Effector CD8-positive, alpha-beta T cell (primary cell): ENCODE measurements around the gene IBTK.
"Not testable (repeated sequence)": the region's sequence is repeated elsewhere in the genome, so short reads cannot be mapped to it uniquely, and the experiment has no call there.

Experiments used
- DNase-seq: peaks from one replicate; lab custom pipeline; 2025; lab: John Stamatoyannopoulos, UW
- total RNA-seq, 4 experiments: gene quantifications; one replicate each; lab custom pipeline; 2026; lab: John Stamatoyannopoulos, UW

Gene IBTK
- 85.8 to 100.0 (median 96.0) reads per million in 4 experiments for total RNA-seq

DNA sequence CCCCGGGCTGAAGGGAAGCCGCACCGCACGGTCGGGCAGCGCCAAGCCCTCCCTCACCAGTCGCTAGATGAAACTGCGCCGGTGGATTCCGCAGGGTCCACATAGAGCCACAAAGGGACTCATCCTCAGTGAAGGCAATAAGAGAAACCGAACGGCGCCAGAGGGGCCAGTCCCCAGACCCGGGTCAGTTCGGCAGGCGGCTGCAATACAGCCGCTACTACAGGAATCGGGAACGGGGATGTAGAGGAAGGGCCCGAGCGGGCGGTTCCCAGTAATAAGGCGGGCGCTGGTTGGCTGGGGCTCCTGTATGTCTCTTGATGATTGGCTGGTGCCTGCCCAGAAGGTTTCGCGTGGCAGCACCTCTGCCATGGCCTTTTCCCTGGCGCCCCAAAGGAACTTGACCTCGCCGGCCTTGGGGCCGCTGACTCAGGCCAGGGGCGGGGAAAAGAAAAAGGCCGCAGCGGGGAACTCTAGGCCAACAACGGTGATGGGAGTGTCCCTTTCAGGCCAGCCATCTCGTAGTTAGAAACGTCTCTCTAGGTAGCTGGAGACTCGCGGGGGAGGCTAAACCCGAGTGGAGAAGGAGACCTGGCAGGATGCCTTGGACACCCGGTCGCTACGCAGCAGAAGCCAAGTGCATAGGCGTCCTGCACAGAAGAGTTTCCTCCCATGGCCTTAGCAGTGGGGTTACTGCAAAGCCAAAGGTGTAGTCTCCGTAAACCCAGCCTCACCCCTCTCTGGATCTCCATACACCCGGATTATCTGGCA is at the start of gene IBTK:
Gene IBTK, minus strand, starts transcription at position 240 of the 768 bp plus-strand sequence. CDS start 7,258 bp downstream, outside the sequence.
- peak; percentile 84 for DNase-seq

GRCh38 chr6:82283771-82284410 is 36.3 kb upstream of the IBTK start:
- DNase-seq, result no peak

DNA sequence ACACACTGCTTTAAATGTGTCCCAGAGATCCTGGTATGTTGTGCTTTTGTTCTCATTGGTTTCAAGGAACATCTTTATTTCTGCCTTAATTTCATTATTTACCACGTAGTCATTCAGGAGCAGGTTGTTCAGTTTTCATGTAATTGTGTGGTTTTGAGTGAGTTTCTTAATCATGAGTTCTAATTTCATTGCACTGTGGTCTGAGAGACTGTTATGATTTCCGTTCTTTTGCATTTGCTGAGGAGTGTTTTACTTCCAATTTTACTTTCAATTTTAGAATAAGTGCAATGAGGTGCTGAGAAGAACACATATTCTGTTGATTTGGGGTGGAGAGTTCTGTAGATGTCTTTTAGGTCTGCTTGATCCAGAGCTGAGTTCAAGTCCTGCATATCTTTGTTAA is 34.0 kb upstream of the IBTK start:
- not testable (repeated sequence) for DNase-seq

- no peak for DNase-seq
Measured at GRCh38 chr6:82277686-82278085, 30.1 kb upstream of the IBTK start.

DNA sequence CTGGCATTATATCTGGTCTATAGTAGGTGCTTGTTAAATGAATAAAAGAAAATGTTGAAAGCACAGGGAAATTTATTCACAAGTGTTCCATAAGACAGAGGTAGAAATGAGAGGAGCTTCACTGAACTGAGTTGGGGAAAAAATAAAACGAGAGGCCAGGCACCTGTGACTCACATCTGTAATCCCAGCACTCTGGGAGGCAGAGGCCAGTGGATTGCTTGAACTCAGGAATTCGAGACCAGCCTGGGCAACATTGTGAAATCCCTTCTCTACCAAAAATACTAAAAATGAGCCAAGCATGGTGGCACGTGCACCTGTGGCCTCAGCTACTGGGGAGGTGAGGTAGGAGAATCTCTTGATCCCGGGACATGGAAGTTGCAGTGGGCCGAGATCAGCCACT is 28.1 kb upstream of the IBTK start:
- no peak for DNase-seq

DNA sequence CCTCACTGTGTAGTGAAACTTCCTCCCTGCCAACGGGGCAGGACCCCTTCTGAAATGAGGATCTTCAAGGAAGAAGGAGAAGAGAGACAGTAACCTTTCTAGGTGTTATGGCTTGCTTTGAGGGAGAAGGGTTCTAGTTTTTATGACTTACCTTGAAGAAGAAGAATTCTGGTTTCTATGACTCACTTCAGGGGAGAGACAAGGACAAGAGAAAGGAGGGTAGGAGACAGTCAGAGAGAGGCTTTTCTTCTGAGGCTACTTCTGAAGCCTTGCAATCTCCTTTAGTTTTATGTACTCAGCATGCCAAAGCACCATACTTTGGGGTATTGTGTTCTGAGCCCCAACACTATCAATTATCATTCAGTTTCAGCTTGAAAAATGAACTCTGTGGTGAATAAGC is 25.8 kb upstream of the IBTK start:
- no peak for DNase-seq

DNA sequence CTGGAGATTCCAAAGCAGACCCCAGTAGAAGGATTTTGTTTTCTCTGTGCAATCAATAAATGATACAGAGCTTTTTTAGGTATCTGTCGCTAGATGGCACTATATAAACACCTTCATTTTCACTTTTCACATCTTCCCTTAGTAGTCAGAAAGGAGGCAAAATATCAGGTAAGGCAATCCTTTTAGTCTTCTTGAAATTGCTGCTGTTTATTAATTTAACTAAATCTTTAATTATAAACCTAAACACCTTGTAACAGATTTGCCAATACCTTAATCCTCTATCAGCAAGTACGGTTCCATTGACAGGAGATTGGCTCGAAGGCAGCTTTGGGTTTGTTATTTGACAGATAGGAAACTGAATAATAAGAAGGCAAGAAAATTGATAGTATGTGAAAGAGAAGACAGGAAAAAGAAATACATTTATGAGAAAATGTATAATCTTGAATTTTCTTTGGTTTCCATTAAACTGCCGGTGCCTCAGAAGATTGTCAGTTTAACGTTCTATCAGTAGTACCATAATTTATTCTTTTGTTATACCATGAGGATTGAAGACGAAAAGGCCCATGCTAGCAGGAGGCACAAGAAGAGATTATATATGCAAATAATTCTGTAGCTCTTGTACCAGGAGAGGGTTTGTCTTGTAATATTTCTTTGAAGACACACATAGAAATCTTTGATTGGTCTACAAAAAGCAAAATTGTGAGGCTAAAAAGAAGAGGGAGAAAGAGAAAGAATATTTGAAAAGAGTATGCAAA is 23.5 kb upstream of the IBTK start:
- no peak for DNase-seq

DNA sequence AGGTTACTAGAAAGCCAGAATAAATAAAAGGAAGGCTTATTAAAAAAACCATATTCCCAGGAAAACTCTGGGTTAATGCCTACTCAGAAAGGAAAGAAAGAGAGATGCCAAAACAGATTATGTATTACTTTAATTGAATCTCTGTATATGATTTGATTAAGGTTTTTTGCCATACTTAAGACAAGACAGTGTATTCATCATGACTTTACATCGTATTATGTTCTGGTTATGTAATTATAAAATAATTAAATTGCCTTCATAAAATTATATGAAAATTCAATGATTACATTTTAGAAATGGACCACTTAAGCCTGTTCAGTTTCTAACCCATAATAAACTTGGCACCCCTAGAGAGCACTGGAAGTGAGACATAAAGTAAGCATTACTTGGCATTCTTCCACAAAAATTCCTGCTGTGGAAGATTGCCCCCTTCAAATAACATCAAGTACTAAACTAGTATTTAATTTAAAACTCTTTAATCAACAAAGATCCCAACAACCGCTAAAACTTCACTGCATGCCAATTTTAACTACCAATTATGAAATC is 20.8 kb upstream of the IBTK start:
- DNase-seq, result no peak

DNA sequence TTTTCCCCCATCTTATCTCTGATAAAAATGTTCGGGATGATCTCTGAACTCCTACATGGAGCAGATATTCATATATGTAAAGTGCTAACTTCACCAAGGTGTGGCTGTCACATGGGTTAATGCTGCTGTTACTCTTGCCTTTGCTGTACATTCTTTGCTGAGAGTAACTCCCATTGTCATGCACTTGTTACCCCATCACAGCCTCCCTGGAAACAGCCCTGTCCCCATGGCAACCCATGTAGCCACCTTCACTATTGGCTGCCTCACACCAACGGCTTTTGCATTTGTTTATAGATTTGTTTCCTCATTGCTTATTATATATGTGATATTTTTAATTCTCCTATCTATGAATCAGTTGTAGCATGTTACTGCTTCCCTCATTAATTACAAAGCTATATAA is 17.3 kb upstream of the IBTK start:
- DNase-seq, result no peak

- DNase-seq, result no peak
Measured at GRCh38 chr6:82264321-82264720, 16.8 kb upstream of the IBTK start.

GRCh38 chr6:82263916-82264315 is 16.4 kb upstream of the IBTK start:
- DNase-seq, result no peak

DNA sequence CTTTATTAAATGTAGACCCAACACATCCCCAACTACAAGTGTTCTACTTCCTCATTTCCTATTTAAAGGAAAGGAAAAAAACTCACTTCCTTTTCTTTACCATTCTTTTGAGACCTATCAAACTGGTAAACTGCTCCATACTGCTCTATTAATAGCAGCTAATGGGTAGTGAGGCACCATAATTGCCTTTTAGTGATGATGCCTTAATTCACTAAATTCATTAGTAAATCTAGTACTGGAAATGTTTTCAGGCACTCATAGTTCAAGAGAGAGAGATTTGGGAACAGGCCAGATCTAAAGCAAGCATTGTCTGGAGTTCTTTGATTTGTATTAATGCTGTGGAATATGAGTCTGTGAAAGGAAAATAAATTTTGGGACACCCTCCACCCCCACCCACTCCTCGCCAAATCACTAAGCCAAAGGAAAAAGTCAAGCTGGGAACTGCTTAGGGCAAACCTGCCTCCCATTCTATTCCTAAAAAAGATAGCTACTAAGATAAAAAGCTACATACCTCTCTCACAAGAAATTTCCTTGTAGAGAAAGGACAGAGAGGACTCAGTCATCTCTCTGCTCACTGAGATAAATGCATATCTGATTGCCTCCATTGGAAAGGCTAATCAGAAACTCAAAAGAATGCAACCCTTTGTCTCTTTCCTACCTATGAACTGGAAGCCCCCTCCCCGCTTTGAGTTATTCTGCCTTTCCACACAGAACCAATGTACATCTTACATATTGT is 13.6 kb upstream of the IBTK start:
- no peak for DNase-seq

DNA sequence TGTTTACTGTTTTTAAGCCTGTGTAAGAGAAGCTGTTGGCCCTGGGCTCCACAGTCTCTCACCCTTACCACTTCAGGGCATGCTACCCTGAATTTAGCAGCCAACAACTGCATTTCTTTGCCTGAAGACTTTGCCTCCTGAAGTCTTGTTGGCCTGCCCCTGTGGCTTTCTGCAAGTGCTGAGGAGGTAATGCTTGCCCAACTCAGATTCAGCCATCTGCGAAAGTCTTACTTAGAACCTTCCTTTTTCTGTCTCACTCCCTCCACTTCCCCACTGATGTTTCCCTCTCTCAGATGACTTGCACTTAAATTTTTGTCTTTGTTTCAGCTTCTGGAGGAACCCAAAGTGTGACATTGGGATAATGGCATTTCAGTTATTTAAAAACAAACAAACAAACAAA is 11.8 kb upstream of the IBTK start:
- DNase-seq, result no peak

DNA sequence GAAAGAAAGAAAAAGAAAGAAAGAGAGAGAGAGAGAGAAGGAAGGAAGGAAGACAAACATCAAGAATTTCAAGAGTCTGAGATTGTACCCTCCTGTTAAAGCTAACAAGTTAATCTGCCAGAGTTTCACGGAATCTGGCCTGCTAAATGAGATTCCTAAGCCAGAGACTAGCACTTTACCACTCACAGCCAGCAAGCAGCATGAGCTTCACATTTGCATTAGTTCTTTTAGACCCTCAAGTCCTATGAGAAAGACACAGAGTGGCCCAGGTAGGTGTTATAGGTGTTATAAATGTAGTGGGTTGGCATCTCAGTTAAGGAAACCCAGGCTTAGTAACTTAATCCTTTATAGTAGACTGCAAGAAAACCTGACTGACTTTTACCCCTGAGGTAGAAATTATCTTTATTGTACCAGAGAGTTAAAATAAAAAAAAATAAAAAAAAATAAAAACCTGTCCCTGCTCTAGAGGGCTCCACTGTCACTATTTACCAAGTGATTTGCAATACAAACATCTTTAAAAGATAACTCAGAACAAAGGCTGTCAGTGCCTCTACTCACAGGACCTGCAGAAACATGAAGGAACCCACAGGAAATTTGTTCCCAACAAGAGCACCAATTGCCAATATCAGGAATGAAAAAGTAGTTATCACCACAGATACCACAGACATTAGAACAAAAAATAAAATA is 9.7 kb upstream of the IBTK start:
- no peak for DNase-seq

DNA sequence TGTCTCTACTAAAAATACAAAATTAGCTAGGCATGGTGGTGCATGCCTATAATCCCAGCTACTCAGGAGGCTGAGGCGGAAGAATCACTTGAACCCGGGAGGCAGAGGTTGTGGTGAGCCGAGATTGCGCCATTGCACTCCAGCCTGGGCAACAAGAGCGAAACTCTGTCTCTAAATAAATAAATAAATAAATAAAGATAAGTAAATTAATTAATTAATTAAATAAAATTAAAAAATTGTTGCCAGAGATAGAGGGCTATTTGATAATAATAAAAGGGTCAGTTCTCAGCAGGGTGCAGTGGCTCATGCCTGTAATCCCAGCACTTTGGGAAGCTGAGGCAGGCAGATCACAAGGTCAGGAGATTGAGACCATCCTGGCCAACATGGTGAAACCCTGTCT is 7.2 kb upstream of the IBTK start:
- not testable (repeated sequence) for DNase-seq

- no peak for DNase-seq
Measured at GRCh38 chr6:82251942-82252341, 4.4 kb upstream of the IBTK start.

DNA sequence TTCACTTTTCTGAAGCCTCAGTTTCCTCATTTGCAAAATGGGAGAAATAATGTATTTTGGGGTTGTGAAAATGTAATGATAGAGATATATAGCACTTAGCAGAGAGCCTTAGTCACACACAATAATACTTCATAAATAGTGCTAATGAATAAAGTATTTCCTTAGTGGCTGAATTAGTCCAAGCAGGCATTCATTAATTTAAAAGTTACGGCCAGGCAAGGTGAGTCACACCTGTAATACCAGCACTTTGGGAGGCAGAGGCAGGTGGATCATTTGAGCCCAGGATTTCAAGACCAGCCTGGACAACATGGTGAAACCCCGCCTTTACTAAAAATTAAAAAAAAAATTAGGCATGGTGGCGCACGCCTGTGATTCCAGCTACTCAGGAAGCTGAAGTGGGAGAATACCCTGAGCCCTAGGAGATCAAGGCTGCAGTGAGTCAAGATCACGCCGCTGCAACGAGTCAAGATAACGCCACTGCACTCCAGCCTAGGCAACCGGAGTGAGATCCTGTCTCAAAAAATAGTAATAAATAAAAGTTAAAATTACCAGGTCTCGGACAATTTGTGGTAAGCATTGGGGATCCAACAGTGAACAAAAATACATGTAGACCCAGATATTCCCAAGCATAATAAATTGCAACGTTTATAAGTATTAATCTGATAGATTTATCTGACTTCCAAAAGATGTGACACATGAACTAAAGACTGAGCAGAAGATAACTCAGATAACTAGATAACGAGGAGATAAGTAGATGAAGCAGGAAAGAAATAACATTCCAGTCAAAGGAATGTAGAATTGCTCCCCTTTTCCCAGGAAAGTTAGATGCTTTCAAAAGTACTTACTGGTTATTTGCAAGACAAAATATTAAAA is 2.1 kb upstream of the IBTK start:
- DNase-seq, result no peak

DNA sequence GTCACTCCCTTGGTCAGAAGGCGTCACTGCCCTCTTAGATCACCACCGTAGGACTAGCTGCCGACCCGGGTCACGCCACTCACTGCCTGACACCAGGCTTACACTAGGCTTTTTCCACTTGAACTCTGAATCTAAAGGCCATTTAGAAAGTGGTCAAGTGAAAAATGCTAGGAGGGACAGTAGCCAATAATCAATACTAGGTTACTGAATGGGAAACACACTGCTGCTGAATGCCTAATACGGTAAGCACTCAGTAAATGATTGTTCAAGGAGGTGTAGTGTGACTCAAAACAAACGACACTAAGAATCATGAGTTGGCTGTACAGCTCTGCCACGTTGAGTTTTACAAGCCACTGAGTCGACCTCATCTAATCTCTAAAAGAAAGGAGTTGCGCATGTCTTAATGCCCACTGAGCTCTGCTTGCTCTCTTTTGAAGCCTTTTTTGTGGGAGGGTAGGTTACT is 760 bp upstream of the IBTK start:
- DNase-seq, result no peak

DNA sequence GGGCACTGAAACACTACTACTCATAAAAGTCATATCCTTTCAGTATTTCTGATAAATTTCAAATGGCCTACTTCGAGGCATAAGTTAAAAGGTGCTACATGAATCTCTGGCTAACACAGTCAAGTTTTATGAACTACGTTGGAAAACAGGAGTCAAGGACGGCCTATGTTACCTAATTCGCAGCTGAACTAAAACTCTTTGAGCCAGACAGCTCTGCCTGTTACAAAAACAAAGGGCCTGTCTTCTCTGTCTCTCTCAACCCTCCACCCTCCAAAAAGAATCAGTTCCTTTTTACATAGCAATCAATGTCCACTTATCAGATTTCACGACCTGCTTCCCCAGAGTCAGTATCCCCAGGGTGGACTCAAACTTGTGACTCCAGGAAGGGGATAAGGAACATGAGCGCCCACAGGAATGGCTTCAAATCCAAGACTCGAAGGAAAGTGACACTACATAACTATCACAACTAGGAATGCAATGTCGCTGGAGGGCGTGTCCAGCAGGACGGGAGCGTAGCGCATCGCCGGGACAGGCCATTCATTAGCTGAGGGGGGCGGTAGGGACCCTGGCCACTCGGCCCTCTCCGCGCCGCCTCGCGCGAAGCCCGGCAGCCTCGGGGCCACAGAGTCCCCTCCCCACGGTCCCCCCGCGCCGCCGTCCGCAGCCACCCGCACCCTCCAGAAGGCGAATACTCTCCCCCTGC is 591 bp downstream of the IBTK start:
- peak; percentile 24 for DNase-seq
